Stimulated activated CD8-positive, alpha-beta memory T cell treated with anti-CD3 and anti-CD28 coated beads, Interleukin-4, amount 100 ng/mL, for 48 hours (primary cell): ENCODE measurements around the gene ZNF211.

Experiments
- DNase-seq: peaks from one replicate; pipeline ENCODE4 v3.0.0-alpha.2; 2020

The ZNF211 gene

GRCh38 chr19:57656346-57656745, 23.4 kb downstream of the ZNF211 start:
- no peak for DNase-seq

GRCh38 chr19:57664269-57665127, 31.5 kb downstream of the ZNF211 start:
- DNase-seq, result no peak

GRCh38 chr19:57665261-57665806, 32.4 kb downstream of the ZNF211 start:
- DNase-seq, result no peak

- DNase-seq, result no peak
Measured at GRCh38 chr19:57667228-57667627, 34.3 kb downstream of the ZNF211 start.

- no peak for DNase-seq
Measured at GRCh38 chr19:57668635-57669034, 35.7 kb downstream of the ZNF211 start, which contains the start of gene ZSCAN4. Gene ZSCAN4, plus strand, starts transcription at chr19:57668935. Its CDS starts 7,211 bp downstream, at chr19:57676146.

- DNase-seq, result no peak
Measured at GRCh38 chr19:57671124-57671895, 38.3 kb downstream of the ZNF211 start.

GRCh38 chr19:57672466-57672865, 39.5 kb downstream of the ZNF211 start:
- no peak for DNase-seq

GRCh38 chr19:57675881-57676280, 42.9 kb downstream of the ZNF211 start:
- no peak for DNase-seq

- no peak for DNase-seq
Measured at GRCh38 chr19:57682226-57682766, 49.3 kb downstream of the ZNF211 start.

GRCh38 chr19:57686727-57687126, 53.8 kb downstream of the ZNF211 start:
- no peak for DNase-seq

- DNase-seq, result no peak
Measured at GRCh38 chr19:57687363-57688010, 54.5 kb downstream of the ZNF211 start.

GRCh38 chr19:57688011-57688763, 55.2 kb downstream of the ZNF211 start:
- DNase-seq, result no peak

GRCh38 chr19:57689750-57690149, 56.8 kb downstream of the ZNF211 start:
- DNase-seq, result no peak
